DMS53 treated with DMSO at 0.1 percent for 48 hours (cell line): ENCODE data around the gene APOBEC3G.
"Not testable (repeated sequence)": the region's sequence is repeated elsewhere in the genome, so short reads cannot be mapped to it uniquely, and the experiment has no call there.

Experiments
- DNase-seq: peaks from one replicate; lab custom pipeline; 2025; ENCODE audit not compliant: unreplicated experiment; lab: John Stamatoyannopoulos, UW

Gene APOBEC3G

GRCh38 chr22:39066442-39067276 lies 10.4 kb upstream of the APOBEC3G start:
- not testable (repeated sequence) for DNase-seq

GRCh38 chr22:39068033-39068785 lies 8.9 kb upstream of the APOBEC3G start:
- DNase-seq: no peak

GRCh38 chr22:39070186-39070585 lies 6.9 kb upstream of the APOBEC3G start:
- no peak for DNase-seq

GRCh38 chr22:39072581-39072981 lies 4.5 kb upstream of the APOBEC3G start:
- not testable (repeated sequence) for DNase-seq

- DNase-seq: no peak
Measured at GRCh38 chr22:39073981-39074380, 3.1 kb upstream of the APOBEC3G start.

GRCh38 chr22:39076155-39077025 lies 685 bp upstream of the APOBEC3G start:
- DNase-seq: not testable (repeated sequence)

- not testable (repeated sequence) for DNase-seq
Measured at GRCh38 chr22:39077912-39078311, 837 bp downstream of the APOBEC3G start.

- no peak for DNase-seq
Measured at GRCh38 chr22:39078329-39078728, 1.3 kb downstream of the APOBEC3G start.

- not testable (repeated sequence) for DNase-seq
Measured at GRCh38 chr22:39079054-39079637, 2.1 kb downstream of the APOBEC3G start.

- no peak for DNase-seq
Measured at GRCh38 chr22:39080052-39080762, 3.1 kb downstream of the APOBEC3G start.

- DNase-seq: no peak
Measured at GRCh38 chr22:39081016-39081415, 3.9 kb downstream of the APOBEC3G start.

GRCh38 chr22:39081598-39081997 lies 4.5 kb downstream of the APOBEC3G start:
- DNase-seq: no peak

- DNase-seq: no peak
Measured at GRCh38 chr22:39083212-39084165, 6.4 kb downstream of the APOBEC3G start.

- no peak for DNase-seq
Measured at GRCh38 chr22:39084666-39085065, 7.6 kb downstream of the APOBEC3G start.

- no peak for DNase-seq
Measured at GRCh38 chr22:39087098-39087497, 10.0 kb downstream of the APOBEC3G start.

- no peak for DNase-seq
Measured at GRCh38 chr22:39087881-39088684, 11.0 kb downstream of the APOBEC3G start.

- DNase-seq: no peak
Measured at GRCh38 chr22:39088685-39089032, 11.6 kb downstream of the APOBEC3G start.

- no peak for DNase-seq
Measured at GRCh38 chr22:39089928-39090327, 12.9 kb downstream of the APOBEC3G start.
